Panc1 (cell line): ENCODE data around the gene HPCAL1.
A peak's percentile ranks its signal among the peaks of the same experiment; 100 is the strongest.

Source experiments
- POLR2AphosphoS5 ChIP-seq: IDR thresholded peaks from 2 replicates; pipeline ENCODE4 v1.6.1; 2012; ENCODE audit warnings: mild to moderate bottlenecking, low read depth, low read length, moderate library complexity
- REST ChIP-seq, 2 experiments: IDR thresholded peaks; 2 replicates each; pipeline ENCODE4 v1.6.1; 2011 to 2012; ENCODE audit warnings: low read depth in 2 of 2, control low read depth in 1 of 2, low read length in 1 of 2, mild to moderate bottlenecking in 1 of 2, moderate library complexity in 1 of 2; ENCODE audit not compliant: insufficient read depth in 1 of 2
- SIN3A ChIP-seq: IDR thresholded peaks from 2 replicates; pipeline ENCODE4 v1.6.1; 2012; ENCODE audit warnings: low read depth, mild to moderate bottlenecking, low read length, moderate library complexity, borderline replicate concordance; ENCODE audit not compliant: insufficient read depth
- TCF7L2 ChIP-seq: IDR thresholded peaks from 2 replicates; pipeline ENCODE4 v1.6.1; 2011; ENCODE audit warnings: mild to moderate bottlenecking, low read depth, low read length, inconsistent platforms
- TF ChIP-seq, protein P1 (sequence below): fragments of 450-650 bp; IDR thresholded peaks from 2 replicates; pipeline ENCODE4 v1.5.1; 2017; ENCODE audit warnings: mild to moderate bottlenecking

DNA sequence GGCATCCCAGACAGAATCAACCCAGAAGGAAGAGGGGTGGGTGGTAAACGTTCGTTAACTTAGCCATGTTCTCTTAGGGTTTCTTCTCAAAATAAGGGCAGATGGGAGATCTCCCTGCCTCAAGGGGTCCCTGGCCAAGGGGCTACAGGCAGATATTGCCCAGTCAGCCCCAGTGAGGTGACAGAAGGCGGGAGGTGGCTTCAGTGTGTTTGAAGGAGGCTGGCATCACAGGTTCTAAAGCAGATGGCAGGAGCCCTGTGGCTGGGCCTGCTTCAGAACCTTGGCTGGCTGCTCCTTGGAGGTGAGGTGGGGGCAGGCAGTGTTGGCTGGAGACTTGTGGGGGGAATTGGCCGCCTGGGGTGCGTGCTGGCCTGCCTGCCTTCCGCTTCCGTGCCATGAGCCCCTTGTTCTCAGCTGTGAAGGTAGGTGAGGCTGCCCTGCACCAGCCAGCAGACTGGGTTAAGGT is 23.5 kb downstream of the HPCAL1 start:
- TF ChIP-seq POLR2AphosphoS5 (0 out of 2 replicates have a peak, but pooled peaks have one; percentile 8), SIN3A (no peak), REST (IDR thresholded peaks at IDR 0.05; ENCODE audit: insufficient read depth in 1 of 2, low read depth in 2 of 2, low read length in 1 of 2) (no peak), TCF7L2 (no peak)
- TF ChIP-seq, protein P1, sequence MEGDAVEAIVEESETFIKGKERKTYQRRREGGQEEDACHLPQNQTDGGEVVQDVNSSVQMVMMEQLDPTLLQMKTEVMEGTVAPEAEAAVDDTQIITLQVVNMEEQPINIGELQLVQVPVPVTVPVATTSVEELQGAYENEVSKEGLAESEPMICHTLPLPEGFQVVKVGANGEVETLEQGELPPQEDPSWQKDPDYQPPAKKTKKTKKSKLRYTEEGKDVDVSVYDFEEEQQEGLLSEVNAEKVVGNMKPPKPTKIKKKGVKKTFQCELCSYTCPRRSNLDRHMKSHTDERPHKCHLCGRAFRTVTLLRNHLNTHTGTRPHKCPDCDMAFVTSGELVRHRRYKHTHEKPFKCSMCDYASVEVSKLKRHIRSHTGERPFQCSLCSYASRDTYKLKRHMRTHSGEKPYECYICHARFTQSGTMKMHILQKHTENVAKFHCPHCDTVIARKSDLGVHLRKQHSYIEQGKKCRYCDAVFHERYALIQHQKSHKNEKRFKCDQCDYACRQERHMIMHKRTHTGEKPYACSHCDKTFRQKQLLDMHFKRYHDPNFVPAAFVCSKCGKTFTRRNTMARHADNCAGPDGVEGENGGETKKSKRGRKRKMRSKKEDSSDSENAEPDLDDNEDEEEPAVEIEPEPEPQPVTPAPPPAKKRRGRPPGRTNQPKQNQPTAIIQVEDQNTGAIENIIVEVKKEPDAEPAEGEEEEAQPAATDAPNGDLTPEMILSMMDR: no peak
